ENCODE data around the gene SLC9A9. TPM values are rescaled to one million over a fixed set of nuclear protein-coding genes. Genes with fewer than 3 reads are reported as not detected.
A peak's percentile ranks its signal among the peaks of the same experiment; 100 is the strongest.

Gene SLC9A9
- total RNA-seq, 1 donor, result 3.5 TPM

GRCh38 chr3:143551761-143552160 lies 296.5 kb downstream of the SLC9A9 start:
- H3K4me3 ChIP-seq (ENCODE audit: low read depth, low read length), result no peak overlapping the region
- DNase-seq (ENCODE audit: low read depth), result no peak
- TF ChIP-seq, protein P1, sequence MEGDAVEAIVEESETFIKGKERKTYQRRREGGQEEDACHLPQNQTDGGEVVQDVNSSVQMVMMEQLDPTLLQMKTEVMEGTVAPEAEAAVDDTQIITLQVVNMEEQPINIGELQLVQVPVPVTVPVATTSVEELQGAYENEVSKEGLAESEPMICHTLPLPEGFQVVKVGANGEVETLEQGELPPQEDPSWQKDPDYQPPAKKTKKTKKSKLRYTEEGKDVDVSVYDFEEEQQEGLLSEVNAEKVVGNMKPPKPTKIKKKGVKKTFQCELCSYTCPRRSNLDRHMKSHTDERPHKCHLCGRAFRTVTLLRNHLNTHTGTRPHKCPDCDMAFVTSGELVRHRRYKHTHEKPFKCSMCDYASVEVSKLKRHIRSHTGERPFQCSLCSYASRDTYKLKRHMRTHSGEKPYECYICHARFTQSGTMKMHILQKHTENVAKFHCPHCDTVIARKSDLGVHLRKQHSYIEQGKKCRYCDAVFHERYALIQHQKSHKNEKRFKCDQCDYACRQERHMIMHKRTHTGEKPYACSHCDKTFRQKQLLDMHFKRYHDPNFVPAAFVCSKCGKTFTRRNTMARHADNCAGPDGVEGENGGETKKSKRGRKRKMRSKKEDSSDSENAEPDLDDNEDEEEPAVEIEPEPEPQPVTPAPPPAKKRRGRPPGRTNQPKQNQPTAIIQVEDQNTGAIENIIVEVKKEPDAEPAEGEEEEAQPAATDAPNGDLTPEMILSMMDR (IDR thresholded peaks at IDR 0.05; ENCODE audit: insufficient read depth, low read depth, low read length), result no peak

- TF ChIP-seq, protein P1 (IDR thresholded peaks at IDR 0.05; ENCODE audit: insufficient read depth, low read depth, low read length), result no peak
- no peak for DNase-seq (ENCODE audit: low read depth)
- no peak overlapping the region for H3K4me3 ChIP-seq (ENCODE audit: low read depth, low read length)
These were observed 299.3 kb downstream of the SLC9A9 start for GRCh38 chr3:143548861-143549497.

DNA sequence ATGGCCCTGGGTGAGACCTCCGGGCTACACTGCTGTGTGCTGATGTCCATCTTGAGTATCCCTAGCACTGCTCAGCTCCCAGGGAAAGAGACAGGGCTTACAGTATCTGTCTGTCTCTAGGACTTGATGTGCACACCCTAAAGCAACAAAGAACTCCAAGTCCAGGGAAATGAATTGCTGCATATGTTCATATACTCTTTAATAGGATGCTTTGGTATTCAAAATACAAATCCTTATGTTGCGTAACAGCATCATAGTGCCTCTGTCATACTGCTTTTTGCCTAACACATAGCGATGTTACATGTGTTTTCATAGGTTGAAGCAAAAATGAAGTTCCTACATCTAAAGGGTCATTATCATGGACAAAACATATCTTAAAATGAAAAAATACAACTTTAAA lies 299.9 kb downstream of the SLC9A9 start:
- TF ChIP-seq, protein P1 (IDR thresholded peaks at IDR 0.05; ENCODE audit: insufficient read depth, low read depth, low read length), result no peak
- DNase-seq (ENCODE audit: low read depth), result no peak
- no peak overlapping the region for H3K4me3 ChIP-seq (ENCODE audit: low read depth, low read length)

- no peak overlapping the region for H3K4me3 ChIP-seq (ENCODE audit: low read depth, low read length)
- peak; percentile 87 for DNase-seq (ENCODE audit: low read depth)
- TF ChIP-seq, protein P1 (IDR thresholded peaks at IDR 0.05; ENCODE audit: insufficient read depth, low read depth, low read length), result no peak
These were observed 309.7 kb downstream of the SLC9A9 start for GRCh38 chr3:143538577-143538981.

GRCh38 chr3:143538061-143538460 lies 310.2 kb downstream of the SLC9A9 start:
- H3K4me3 ChIP-seq (ENCODE audit: low read depth, low read length), result no peak overlapping the region
- TF ChIP-seq, protein P1 (IDR thresholded peaks at IDR 0.05; ENCODE audit: insufficient read depth, low read depth, low read length), result no peak
- no peak for DNase-seq (ENCODE audit: low read depth)

DNA sequence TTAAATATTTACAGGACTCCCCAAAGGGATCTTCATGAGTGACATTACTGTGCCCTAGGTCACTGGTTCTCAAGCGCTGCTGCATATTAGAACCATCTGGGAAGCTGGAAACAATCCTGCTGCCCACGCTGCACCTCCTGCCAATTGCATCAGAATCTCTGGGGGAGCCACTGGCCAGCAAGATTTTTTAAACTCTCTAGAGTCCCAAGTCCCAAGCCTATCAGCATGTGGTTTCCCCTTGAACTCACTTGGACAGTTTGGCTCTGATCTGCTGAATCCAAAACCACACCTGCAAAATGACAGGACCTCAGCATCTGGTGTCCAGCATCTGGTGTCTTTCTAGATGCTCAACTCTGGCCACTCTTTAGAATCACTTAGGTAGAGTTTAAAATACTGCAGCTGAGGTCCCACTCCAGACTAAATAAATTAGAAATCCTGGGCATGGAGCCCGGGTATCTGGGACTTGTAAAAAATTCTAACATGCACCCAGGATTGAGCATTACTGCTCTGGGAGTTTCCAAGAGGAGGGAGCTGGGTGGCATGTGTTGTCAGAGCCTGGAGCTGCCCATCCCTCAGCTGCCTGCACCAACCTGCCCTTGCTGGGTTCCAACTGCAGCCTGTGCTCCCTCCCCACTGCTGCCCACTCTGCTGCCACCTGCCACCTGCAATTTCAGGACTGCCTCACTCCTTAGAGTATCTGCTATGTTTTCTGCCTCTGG lies 311.3 kb downstream of the SLC9A9 start:
- TF ChIP-seq, protein P1 (IDR thresholded peaks at IDR 0.05; ENCODE audit: insufficient read depth, low read depth, low read length), result no peak
- peak; percentile 72 for DNase-seq (ENCODE audit: low read depth)
- H3K4me3 ChIP-seq (ENCODE audit: low read depth, low read length), result no peak overlapping the region
